Jurkat, Clone E6-1 (cell line): ENCODE data around the gene DDX59.

Experiments
- DNase-seq: peaks from one replicate; pipeline ENCODE4 v3.0.0-alpha.2; 2011; ENCODE audit warnings: low read depth, low spot score
- H3K4me3 ChIP-seq: 2 replicates; pipeline ENCODE4 v1.5.1; 2011; ENCODE audit warnings: mild to moderate bottlenecking, low read length, control low read depth, moderate library complexity

Gene DDX59

DNA sequence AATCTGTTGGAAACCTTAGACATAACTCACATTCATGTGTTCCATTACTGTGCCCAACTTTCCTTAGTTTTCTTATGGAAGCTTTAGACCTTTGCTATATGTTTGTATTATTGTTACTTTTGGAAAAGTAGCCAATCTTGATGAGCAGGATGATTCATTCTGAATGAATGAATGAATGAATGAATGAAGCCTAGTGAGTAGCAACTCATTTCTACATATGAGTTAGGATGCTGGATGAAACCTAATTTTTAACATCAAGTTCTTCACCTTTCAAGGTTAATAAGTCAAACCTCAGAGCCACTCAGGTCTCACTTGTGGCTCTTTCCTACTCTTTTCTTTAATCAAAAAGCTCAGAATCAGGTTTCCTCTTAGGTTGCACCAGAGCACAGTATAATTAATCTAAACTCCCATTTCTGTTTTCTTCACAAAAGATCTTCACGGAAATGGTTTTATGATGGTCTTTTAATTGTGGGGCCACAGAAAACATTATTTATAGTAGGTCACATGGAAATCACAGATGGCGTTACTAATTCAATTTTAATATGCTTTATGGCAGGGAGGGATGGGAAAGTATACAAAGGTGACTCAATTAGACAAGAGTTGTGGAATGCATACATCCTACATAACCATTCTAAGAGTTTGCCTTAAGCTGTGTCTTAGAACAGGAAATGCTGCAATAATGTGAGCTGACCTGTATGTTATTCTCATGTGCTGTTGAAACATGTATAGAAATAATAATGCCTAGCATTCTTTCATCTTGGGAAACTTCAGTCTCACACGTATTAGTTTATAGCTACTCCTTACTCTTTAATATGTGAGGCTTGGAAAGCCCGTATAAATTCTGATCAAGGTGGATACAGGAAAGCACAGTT lies 4.5 kb upstream of the DDX59 start:
- DNase-seq, result no peak
- H3K4me3 ChIP-seq, result no peak overlapping the region

DNA sequence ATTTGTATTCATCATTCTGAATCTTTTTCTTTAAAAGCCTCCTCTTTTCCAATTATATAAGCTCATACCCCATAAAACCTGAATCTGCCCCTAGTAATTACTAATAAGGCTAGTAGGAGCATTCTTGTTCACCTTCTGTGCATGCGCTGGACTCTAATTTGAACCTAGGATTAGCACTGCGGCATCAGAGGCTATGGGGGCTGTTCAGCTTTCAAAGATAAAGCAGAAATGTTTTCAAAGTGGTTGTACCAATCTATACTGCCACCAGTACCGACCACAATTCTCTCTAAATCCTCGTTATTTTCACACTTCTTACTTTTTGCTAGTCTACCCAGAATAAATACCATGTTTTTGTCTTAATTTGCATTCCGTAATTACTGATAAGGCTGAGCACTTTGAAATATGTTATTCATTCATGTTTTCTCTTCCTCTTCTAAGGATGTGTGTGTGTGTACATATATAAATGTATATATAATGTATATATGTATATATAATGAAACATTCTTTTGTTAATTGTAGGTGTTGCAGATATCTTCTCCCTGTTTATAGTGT lies 1.6 kb upstream of the DDX59 start:
- no peak overlapping the region for H3K4me3 ChIP-seq
- DNase-seq, result no peak

DNA sequence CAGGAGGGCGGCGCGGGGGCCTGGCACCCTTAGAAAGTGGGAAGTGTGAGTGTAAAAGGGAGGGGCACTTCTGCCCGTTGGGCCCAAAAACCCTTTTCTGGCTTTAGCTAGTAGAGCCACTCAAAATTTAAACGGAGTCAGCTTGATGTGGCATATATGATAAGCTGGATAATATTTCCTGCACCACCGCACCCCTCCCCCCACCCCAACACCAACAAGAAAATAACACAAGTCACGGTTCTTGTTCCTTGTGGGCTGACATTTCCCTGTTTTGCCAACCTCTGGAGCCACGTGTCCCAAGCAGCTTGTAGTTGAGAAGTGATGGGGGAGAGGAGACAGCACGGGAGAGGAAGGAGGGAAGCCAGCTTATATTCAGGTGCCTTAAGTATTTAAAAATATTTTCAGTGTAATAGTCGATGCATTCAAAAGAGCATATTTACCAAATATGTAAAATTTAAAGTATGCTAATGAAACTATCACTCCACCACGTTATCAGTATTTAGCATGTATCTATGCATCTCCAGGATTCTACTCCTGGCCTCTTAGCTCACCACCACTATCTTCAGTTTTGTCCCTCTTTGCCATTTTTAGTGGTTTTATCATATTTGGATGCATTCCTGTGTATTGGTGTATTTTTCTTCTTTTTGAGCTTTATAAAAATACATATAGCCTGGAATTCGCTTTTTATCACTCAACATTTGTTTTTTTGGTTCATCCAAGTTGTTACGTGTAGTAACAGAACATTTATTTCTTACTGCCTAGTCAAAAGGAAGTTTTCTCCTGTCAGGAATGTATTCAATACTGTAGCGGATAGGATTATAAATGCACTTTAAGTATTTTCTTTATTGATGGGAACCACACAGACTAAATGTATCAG lies 773 bp upstream of the DDX59 start:
- peak overlapping the region; percentile 83 for H3K4me3 ChIP-seq
- peak; percentile 56 for DNase-seq

DNA sequence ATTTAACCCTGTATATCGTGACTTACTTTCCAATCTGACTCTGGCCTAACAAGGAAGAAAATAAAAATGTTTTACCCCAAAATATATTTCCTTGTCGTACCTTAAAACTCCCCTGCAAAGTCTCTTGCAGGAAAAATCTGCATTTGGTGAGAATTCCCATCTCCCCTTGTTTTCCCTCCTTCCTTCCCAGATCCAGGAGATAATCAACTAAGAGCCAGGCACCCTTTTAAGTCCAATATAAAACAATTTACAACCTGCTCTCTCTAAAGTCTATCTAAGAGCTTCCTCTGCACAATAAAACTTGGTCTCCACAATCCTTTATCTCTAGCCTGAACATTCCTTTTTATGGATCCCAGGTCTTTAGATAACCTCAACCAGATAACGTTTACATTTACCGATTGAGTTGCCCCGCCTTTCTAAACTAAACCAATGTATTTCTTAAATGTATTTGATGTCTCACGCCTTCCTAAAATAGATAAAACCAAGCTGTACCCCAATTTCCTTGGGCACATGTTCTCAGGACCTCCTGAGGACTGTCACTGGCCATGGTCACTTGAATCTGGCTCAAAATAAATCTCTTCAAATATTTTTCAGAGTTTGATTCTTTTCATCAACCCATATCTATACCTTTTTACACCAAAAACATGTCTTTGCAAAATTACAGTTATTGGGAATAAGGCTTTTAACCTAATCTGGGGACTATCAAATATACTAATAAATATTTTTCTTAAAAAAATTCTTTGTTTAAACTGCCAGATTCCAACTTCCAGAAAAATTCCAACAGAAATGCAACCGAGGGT lies 993 bp downstream of the DDX59 start:
- no peak for DNase-seq

DNA sequence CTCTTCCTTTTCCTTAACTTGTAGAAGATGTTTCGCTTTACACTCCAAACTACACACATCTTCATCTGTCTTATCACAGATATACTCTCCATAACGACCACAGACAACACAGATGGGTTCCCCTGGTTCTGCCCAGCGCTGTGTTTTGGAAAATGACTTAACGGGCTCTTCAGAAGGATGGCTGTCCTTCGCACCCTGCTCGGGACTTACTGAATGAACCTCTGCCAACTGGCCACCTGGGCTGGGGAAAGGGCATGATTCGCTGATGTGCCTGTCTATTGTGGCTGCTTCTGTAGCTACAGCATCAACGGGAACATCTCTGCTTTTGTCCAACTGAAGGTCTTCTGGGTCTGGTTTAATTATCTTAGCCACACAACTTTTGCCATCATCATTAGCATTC lies 3.4 kb downstream of the DDX59 start:
- DNase-seq, result no peak
- no peak overlapping the region for H3K4me3 ChIP-seq

More for the DNA sequence above, 993 bp downstream of the DDX59 start:
- H3K4me3 ChIP-seq, result peak overlapping the region; percentile 83

DNA sequence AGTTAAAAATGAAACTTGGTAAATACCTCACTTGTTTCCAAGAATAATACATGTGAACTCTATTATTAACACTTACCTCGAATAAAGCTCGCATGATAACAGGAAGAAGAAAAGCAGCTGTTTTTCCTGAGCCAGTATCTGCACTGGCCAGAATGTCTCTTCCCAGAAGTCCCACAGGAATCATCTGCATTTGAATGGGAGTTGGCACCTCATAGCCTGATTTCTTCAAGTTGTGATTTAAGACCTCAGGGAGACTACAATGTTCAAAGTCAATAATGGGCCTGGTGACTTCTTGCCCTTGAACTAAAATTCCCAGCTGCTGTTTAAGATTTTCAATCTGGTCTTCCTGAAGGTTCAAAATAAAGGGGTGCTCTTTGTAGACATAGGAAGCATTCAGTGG lies 3.8 kb downstream of the DDX59 start:
- no peak overlapping the region for H3K4me3 ChIP-seq

DNA sequence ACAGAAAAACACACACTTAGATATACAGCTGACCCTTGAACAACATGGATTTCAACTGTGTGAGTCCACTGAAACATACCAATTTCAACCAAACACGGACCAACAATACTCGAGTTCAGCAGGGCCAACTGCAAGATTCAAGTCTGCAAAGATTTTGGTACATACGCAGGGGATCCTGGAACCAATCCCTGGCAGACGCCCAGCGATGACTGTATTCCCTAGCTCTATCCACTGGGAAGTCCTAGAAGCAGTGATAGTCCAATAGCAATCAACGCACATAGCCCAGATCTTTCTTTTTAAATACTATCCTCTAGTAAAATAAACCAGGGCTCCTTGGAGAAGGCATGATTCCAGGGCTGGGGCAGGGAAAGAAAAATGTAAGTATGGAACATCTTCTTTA lies 9.0 kb downstream of the DDX59 start:
- no peak overlapping the region for H3K4me3 ChIP-seq
- DNase-seq, result no peak

More for the DNA sequence above, 3.8 kb downstream of the DDX59 start:
- no peak for DNase-seq

DNA sequence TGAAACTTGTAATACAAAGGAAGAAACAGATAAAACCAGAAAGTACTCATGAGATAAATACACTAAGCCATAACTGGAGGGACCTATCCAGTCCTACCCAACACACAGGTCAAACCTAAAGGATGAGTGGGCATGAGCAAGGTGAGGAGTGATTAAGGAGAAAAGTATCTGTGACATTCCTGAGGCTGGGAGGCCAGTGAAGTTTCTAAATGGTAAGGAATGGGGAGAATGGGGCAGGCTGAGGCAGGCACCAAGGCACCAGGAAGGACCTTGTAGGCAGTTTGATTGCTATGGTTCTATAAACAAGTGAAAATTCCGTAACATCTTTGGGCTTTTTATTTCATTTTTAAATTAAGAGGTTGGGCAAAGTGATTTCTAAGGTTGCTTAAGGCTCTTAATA lies 10.4 kb downstream of the DDX59 start:
- H3K4me3 ChIP-seq, result no peak overlapping the region
- DNase-seq, result no peak

DNA sequence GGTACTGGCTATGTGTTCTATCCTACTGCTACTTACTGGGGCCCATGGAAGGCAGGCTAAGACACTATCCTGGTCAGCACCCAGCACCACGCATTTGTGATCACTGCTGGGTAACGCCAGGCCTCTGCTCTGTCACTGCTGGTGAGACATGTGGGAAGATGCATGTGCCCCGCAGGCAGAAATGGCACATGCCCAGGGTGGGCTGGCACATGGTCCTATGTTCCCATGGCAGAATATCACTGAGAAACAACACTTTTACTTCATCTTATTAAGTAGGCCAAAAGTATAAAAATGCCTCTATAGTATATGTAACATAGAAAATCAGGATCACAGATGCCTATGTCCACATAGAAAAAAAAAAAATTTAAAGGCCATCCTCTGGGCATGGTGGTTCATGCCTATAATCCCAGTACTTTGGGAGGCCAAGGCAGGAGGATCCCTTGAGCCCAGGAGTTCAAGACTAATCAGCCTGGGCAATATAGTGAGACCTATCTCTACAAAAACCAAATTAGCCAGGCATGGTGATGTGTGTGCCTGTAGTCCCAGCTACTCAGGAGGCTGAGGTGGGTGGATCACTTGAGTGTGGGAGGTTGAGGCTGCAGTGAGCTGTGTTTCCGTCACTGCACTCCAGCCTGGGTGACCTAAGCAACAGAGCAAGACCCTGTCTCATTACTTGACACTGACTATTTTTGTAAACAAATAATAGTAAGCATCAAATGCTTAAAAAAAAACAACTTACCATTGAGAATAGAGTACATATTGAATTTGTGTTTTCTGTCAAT lies 11.5 kb downstream of the DDX59 start:
- no peak overlapping the region for H3K4me3 ChIP-seq
- DNase-seq, result no peak

DNA sequence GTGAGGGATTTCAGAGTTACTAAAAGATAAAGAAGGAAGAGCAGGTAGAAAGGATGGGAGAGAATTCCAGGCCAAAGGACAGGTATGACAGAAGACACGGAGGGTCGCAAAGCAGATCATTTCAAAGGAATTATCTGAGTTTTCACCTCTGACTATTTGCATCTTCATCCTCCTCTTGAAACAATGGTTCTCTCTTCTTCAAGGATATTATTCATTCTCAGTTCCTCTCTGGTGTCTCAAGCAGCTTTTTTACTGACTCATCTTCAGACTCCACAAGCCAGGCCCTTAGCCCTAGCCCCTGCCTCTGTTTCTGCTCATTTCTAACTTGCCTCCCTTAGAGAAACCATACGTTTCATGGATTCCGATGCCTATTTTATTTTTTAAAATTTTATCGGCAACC lies 15.0 kb downstream of the DDX59 start:
- no peak overlapping the region for H3K4me3 ChIP-seq
- no peak for DNase-seq

DNA sequence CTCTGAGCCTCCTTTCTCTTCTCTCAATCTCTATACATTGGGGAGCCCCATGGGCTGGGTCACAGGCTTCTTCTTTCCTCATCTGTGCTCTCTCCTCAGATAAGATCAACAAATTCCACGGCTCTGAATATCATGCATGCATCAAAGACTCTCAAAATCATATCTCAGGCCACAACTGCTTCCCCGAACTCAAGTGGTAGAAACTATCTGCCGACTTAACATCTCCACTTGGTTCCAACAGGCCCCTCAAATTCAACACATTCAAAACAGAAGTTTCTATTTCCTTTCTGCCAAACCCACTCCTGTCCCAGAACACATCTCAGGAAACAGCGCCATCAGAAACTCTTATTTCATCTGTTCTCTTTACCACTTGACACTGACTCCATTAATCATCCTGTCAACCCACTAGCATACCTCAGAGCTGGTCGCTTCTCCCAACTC lies 16.7 kb downstream of the DDX59 start:
- no peak overlapping the region for H3K4me3 ChIP-seq
- peak; percentile 5 for DNase-seq

DNA sequence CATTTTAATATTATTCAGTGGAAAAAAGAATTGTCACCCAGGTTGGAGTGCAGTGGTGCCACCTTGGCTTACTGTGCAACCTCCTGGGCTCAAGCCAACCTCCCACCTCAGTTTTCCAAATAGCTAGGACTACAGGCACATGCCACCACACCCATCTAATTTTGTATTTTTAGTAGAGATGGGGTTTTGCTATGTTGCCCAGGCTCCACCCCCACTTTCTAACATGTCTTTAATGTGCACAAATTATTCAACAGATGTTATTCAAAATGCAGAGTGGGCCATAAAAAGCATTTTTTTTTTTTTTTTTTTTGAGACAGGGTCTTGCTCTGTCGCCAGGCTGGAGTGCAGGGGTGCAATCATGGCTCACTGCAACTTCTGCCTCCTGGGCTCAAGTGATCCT lies 17.3 kb downstream of the DDX59 start:
- DNase-seq, result no peak
- H3K4me3 ChIP-seq, result no peak overlapping the region

DNA sequence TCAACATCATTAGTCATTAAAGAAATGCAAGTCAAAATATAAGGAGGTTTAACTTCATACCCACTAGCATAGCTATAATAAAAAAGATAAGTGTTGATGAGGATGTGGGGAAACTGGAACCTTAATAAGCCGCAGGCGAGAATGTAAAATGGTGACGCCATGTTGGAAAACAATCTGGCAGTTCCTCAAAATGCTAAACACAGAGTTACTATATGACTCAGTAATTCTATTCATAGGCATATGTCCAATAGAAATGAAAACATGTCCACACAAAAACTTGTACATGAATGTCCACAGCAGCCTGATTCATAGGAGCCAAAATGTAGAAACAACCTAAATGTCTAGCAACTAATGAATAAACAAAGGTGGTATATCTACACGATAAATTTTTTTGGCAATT lies 23.2 kb downstream of the DDX59 start:
- no peak for DNase-seq
- no peak overlapping the region for H3K4me3 ChIP-seq

DNA sequence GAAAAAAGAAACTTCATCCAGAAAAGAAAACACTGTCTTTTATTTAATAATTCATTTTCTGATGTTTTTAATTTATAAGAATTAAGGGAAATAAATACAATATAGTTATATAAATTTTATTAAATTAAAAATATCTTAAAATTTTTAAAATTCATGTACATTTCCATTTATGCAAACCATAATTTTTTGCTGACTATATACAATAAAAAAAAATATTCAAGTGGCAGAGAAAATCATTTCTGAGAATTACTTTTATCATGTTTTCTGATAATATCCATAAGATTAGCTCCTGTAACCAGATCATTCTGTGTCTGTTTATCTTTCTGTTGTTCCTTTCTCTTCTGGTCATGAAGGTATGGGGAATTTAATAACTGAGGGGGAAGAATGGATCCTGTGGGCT lies 25.7 kb downstream of the DDX59 start:
- DNase-seq, result no peak
- no peak overlapping the region for H3K4me3 ChIP-seq

DNA sequence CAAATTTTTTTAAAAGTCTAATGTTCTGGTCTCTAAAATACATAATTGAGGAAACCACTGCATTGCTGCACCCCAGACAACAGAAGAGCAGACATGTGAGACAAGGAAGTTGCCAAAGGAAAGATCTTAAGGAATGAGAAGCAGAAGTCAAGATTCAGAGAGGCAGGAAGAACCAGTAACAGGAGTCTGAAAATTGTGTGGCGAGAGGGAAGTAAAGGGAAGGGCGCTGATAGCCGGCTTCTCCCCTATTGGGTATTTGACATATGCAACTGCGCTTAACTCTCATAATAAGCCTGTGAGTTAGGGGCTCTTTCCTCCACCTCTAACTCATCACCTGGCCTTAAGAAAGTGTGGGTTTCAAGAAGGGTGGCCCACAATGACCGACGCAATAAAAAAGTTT lies 27.2 kb downstream of the DDX59 start:
- no peak for DNase-seq
- no peak overlapping the region for H3K4me3 ChIP-seq

DNA sequence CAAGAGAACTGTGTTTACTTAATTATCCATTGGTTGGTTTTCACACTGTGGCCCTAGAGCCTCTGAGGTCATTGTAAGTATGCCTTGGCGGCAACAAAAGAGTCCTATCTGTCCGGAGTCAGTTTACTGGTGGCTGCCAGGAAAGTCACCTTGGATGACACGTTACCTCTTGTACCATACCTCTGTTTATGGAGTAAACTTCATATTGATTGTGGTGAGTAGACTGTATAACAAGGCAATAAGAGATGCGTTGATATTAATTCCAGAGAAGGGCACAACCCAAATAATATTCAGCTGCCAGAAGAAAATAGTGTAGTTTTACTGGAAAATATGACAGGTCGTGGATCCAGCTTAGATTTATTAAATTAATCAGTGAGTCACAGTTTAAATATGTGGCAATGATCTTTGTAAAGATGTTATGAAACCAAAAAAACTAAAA lies 28.7 kb downstream of the DDX59 start:
- no peak for DNase-seq
- H3K4me3 ChIP-seq, result no peak overlapping the region

DNA sequence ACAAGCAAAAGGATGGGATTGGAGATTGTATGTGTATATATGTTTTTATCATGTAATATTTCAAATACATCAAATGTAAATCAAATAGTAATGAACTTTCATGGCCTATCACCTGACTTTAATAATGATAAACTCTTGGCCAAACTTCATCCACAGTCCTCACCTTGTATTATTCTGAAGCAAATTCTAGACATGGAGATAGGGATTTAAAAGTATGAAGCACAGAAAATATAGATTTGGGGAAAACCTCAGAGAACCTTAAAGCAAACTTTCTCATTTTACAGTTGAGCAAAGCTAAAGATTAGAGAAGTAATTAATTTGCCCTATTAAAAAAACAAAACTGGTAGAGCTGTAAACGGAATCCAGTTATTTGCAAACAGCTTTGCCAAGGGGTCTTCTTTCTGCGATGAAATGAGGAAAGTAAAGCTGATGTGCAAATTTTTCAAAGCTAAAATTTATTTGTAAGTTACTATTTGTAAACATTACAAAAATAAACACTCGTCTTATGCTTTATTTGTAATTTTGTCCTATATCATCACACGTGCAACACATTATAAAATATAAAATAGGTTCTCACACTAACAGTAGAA lies 29.2 kb downstream of the DDX59 start:
- H3K4me3 ChIP-seq, result no peak overlapping the region
- no peak for DNase-seq

DNA sequence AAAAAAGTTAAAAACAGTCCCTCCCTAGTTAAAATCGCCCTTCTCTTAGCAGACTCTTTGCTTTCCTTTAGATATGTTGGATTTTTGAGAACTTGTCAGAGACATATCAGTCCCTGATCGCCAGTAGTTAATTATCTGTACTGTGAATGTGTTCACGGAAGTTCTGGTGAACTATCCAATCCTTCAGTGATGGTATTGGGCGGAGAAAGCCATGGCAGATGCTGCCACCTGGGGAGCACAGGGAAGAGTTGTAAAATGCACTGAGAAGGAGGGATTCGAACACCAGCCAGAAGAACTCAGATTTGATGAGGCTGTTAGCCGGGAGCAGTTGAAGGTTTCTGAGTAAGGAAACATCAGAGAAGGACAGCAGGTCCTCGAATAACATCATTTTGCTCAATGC lies 31.6 kb downstream of the DDX59 start:
- DNase-seq, result no peak
- no peak overlapping the region for H3K4me3 ChIP-seq
